Stimulated activated memory B cell treated with anti-CD40 and anti-IgM and Interleukin-4, amounts not matched to agents 10 μg/mL and 1 μg/mL and 100 μg/mL, for 72 hours (primary cell): ENCODE data around the gene RHOC.

Experiments used
- ATAC-seq: fragments of 150-1000 bp; cut with Tn5 transposase; 2 replicates; pipeline ENCODE4 v1.10.0; 2021
- H3K27ac Mint-ChIP-seq: one replicate; pipeline ENCODE4 v1.8.0; 2022; ENCODE audit warnings: mild to moderate bottlenecking, mixed read lengths
- H3K27me3 Mint-ChIP-seq: one replicate; pipeline ENCODE4 v1.8.0; 2022; ENCODE audit warnings: mixed read lengths
- H3K36me3 Mint-ChIP-seq: one replicate; pipeline ENCODE4 v1.8.0; 2022; ENCODE audit warnings: mixed read lengths
- H3K4me1 Mint-ChIP-seq: one replicate; pipeline ENCODE4 v1.8.0; 2022; ENCODE audit warnings: mixed read lengths
- H3K4me3 Mint-ChIP-seq: one replicate; pipeline ENCODE4 v1.8.0; 2022; ENCODE audit warnings: mild to moderate bottlenecking, moderate library complexity, mixed read lengths
- H3K9me3 Mint-ChIP-seq: one replicate; pipeline ENCODE4 v1.8.0; 2022; ENCODE audit warnings: mixed read lengths

RHOC gene

DNA sequence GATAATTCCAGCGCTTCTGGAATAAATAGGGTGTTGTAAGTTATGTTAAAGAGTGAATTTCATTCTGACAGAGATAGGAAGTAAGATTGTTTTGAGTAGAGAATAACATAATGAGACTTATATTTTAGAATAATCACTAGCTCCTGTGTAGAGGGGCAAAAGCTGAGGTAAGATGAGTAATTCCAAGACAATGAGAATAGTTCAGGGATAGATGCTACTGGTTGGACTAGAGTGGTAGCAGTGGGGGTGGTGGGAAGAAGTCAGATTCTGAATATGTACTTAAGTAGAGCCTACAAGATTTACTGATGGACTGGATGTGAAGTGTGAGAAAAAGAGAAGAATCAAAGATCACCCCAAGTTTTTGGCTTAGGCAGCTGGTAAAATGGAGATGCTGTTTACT, 55.7 kb downstream of the RHOC start:
- H3K4me3 Mint-ChIP-seq: no peak overlapping the region
- peaks cover 41% of the 10 kb centered on the region for H3K36me3 Mint-ChIP-seq
- H3K27ac Mint-ChIP-seq: no peak overlapping the region
- ATAC-seq: no peak
- H3K4me1 Mint-ChIP-seq: peaks cover 10% of the 10 kb centered on the region
- no peaks in the 10 kb centered on the region for H3K9me3 Mint-ChIP-seq
- no peaks in the 10 kb centered on the region for H3K27me3 Mint-ChIP-seq
